Measurements from ENCODE around the gene BCL7A. TPM values are rescaled to one million over a fixed set of nuclear protein-coding genes. Genes with fewer than 3 reads are reported as not detected.

BCL7A gene
- total and polyA plus RNA-seq, 5 donors from 2014 or later, result 0.35 to 2.0 (median 0.60) TPM

DNA sequence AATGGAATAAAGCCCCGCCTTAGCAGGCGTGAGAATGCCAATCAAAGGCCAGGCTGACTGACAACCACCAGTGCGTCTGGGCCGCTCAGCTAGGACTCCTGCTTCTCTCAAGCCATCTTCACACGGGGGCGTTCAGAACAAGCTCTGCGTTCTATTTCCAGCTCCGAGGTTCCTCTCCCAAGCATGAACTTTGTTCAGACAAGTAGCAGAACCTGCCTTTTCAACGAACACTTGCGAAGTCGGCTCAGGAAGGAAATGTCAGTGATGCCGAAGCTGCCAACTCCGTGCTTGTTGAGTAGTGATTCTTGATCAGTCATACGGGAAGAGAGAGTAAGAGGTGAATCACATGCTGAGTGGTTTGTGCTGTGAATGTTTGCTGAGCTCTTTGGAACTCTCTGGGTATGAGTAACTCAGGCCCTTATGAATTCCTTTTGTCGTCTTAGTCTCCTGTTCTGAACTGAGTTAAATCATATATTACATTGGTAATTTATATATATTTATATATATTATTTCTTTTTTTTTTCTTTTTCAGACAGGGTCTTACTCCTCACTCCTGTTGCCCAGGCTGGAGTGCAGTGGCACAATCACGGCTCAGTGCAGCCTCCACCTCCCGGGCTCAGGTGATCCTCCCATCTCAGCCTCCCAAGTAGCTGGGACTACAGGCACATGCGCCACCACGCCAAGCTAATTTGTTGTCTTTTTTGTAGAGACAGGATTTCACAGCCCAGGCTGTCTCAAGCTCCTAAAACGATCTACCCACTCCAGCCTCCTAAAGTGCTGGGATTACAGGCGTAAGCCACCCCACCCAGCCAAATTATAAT lies 29.4 kb upstream of the BCL7A start:
- Histone ChIP-seq H3K4me1 (ENCODE audit: control insufficient read depth, insufficient read depth, low read length, poor library complexity, severe bottlenecking) (peaks cover 3% of the 10 kb centered on the region), H3K36me3 (ENCODE audit: control insufficient read depth, insufficient read depth, low read length) (no peaks in the 10 kb centered on the region), H3K9me3 (ENCODE audit: control insufficient read depth in 2 of 2, low read length in 2 of 2) (no peaks in the 10 kb centered on the region), H3K27ac (ENCODE audit: insufficient read depth, low read length, poor library complexity, severe bottlenecking) (no peak overlapping the region), H3K4me3 (ENCODE audit: low read depth, low read length) (no peak overlapping the region), H3K27me3 (ENCODE audit: control insufficient read depth, insufficient read depth, low read length) (peaks cover 3% of the 10 kb centered on the region)
- Mint-ChIP-seq H3K27ac (peak overlapping the region in 1 of 3 donors; percentile 44), H3K4me3 (peak overlapping the region in 1 of 4 donors; percentile 48), H3K4me1 (peaks cover 0 to 11% (median 5%) of the 10 kb centered on the region in 4 donors), H3K36me3 (no peaks in the 10 kb centered on the region), H3K9me3 (peaks cover 0 to 2% (median 0%) of the 10 kb centered on the region in 7 donors), H3K27me3 (peaks cover 10% of the 10 kb centered on the region)
- peak; percentile 87 to 90 for ATAC-seq (ENCODE audit: low read depth in 2 of 2)
- DNase-seq, result peak in 2 of 3 donors; percentile 5 to 71

DNA sequence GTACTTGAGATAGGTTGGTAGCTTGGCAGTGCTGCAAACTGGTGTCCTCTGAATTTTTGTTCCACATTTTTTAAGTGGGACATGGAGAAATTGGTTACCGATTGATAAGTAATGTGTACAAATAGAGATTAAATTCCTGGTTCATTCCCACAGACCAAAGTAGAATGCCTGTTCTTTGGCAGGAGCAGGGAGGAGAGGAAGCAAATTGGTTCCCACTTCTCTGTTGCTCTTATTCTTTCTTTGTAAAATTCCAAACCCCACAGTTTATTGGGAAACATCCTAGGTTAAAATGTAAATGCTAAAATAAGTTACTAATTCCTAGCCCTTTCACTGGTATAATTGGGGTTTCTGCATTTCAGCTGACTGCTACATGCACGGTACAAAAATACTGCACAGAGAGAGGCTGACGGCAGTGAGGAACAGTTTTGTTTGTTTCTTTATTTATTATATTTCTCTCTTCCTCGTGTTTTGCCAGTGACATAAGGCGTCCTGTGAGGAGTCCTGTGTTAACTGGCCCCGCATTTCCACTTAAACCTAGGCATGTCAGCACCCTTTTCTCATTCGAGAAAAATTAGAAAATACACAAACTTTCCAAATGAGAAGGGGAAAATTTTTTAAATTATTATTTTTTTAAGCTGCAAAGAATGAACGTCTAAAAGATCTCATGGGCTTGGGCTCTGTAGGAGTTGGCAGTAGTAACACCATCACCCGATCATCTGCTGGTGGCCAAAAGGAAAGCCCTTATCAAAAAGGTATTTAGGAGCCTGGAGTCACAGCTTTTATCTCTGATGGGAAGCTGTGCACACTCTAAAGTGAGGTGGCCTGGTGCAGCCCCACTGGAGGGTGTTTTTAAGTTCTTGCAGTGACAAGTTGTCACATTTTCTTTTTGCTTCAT lies 25.4 kb upstream of the BCL7A start:
- peaks cover 3% of the 10 kb centered on the region for H3K27me3 ChIP-seq (ENCODE audit: control insufficient read depth, insufficient read depth, low read length)
- DNase-seq, result no peak
- peaks cover 3% of the 10 kb centered on the region for H3K4me1 ChIP-seq (ENCODE audit: control insufficient read depth, insufficient read depth, low read length, poor library complexity, severe bottlenecking)
- no peak for ATAC-seq (ENCODE audit: low read depth in 2 of 2)
- H3K36me3 ChIP-seq (ENCODE audit: control insufficient read depth, insufficient read depth, low read length), result no peaks in the 10 kb centered on the region
- no peak overlapping the region for H3K4me3 Mint-ChIP-seq
- no peak overlapping the region for H3K27ac Mint-ChIP-seq
- H3K4me3 ChIP-seq (ENCODE audit: low read depth, low read length), result no peak overlapping the region
- peaks cover 3 to 5% of the 10 kb centered on the region in 2 experiments for H3K9me3 ChIP-seq (ENCODE audit: control insufficient read depth in 2 of 2, low read length in 2 of 2)
- peaks cover 20% of the 10 kb centered on the region for H3K27me3 Mint-ChIP-seq
- H3K27ac ChIP-seq (ENCODE audit: insufficient read depth, low read length, poor library complexity, severe bottlenecking), result no peak overlapping the region
- peaks cover 0 to 6% (median 0%) of the 10 kb centered on the region in 7 donors for H3K9me3 Mint-ChIP-seq
- H3K36me3 Mint-ChIP-seq, result no peaks in the 10 kb centered on the region
- peaks cover 0 to 7% (median 5%) of the 10 kb centered on the region in 4 donors for H3K4me1 Mint-ChIP-seq

DNA sequence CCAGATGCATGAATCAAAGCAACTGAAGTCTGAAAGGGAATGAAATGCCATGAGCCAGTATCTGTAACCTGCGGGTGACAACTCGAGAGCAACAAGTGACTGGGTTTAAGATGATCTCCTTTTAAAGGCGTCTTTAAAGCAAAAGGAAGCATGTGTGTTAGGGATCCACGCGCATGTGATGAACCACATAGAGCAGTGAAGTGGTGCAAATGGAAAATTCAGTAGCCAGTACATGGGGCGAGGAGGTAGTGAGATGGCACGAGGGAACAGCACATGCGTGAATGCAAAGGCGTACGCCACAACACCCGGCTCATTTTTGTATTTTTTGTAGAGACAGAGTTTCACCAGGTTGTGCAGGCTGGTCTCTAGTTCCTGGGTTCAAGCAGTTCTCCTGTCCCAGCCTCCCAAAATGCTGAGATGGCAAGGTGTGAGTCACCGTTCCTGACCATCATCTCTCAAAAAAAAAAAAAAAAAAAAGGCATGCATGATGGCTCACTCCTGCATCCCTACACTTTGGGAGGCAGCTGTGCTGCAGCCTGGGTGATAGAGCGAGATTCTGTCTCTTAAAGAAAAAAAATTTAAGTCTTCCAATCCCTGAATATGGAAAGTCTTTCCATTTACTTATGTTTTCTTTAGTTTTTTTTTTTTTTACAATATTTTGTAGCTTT lies 24.6 kb upstream of the BCL7A start:
- no peak overlapping the region for H3K4me3 Mint-ChIP-seq
- no peak for DNase-seq
- Histone ChIP-seq H3K27me3 (ENCODE audit: control insufficient read depth, insufficient read depth, low read length) (peaks cover 3% of the 10 kb centered on the region), H3K4me3 (ENCODE audit: low read depth, low read length) (no peak overlapping the region), H3K27ac (ENCODE audit: insufficient read depth, low read length, poor library complexity, severe bottlenecking) (no peak overlapping the region), H3K36me3 (ENCODE audit: control insufficient read depth, insufficient read depth, low read length) (no peaks in the 10 kb centered on the region), H3K9me3 (ENCODE audit: control insufficient read depth in 2 of 2, low read length in 2 of 2) (peaks cover 3 to 5% of the 10 kb centered on the region in 2 experiments), H3K4me1 (ENCODE audit: control insufficient read depth, insufficient read depth, low read length, poor library complexity, severe bottlenecking) (peaks cover 3% of the 10 kb centered on the region)
- peaks cover 0 to 3% (median 2%) of the 10 kb centered on the region in 4 donors for H3K4me1 Mint-ChIP-seq
- no peaks in the 10 kb centered on the region for H3K36me3 Mint-ChIP-seq
- H3K9me3 Mint-ChIP-seq, result peaks cover 0 to 6% (median 0%) of the 10 kb centered on the region in 7 donors
- ATAC-seq (ENCODE audit: low read depth in 2 of 2), result no peak
- H3K27me3 Mint-ChIP-seq, result peaks cover 25% of the 10 kb centered on the region
- no peak overlapping the region for H3K27ac Mint-ChIP-seq

DNA sequence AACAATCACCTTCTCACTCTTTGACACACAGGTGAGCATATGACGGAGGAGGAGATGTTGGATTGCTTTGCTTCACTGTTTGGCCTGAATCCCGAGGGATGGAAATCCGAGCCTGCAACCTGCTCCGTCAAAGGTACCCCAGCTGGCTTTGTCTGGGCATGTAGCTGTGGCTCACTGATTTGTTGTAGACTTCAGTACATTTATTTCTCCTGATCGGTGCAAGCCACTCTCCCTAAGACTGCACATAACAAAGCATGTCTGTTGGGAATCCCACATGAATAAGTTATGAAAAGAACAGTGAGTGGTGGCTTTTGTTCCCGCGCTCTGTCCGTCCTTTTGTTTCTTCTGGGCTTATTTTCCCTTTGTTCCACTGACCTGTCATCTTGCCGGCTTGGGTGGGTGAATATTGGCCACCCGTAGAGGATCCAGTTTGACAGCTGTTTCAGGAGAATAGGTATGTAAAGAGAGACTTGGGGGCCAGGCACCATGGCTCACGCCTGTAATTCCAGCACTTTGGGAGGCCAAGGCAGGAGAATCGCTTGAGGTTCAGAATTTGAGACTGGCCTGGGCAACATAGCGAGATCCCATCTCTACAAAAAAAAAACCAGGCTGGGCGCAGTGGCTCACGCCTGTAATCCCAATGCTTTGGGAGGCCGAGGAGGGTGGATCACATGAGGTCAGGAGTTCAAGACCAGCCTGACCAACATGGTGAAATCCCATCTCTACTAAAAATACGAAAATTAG lies 20.0 kb upstream of the BCL7A start:
- Mint-ChIP-seq H3K9me3 (peaks cover 0 to 3% (median 0%) of the 10 kb centered on the region in 7 donors), H3K4me1 (peaks cover 0 to 15% (median 7%) of the 10 kb centered on the region in 4 donors), H3K36me3 (no peaks in the 10 kb centered on the region), H3K27ac (no peak overlapping the region), H3K4me3 (no peak overlapping the region), H3K27me3 (peaks cover 28% of the 10 kb centered on the region)
- Histone ChIP-seq H3K27ac (ENCODE audit: insufficient read depth, low read length, poor library complexity, severe bottlenecking) (no peak overlapping the region), H3K4me1 (ENCODE audit: control insufficient read depth, insufficient read depth, low read length, poor library complexity, severe bottlenecking) (peaks cover 13% of the 10 kb centered on the region), H3K9me3 (ENCODE audit: control insufficient read depth in 2 of 2, low read length in 2 of 2) (peaks cover 3 to 5% of the 10 kb centered on the region in 2 experiments), H3K4me3 (ENCODE audit: low read depth, low read length) (no peak overlapping the region), H3K27me3 (ENCODE audit: control insufficient read depth, insufficient read depth, low read length) (peaks cover 5% of the 10 kb centered on the region), H3K36me3 (ENCODE audit: control insufficient read depth, insufficient read depth, low read length) (no peaks in the 10 kb centered on the region)
- DNase-seq (no peak), ATAC-seq (ENCODE audit: low read depth in 2 of 2) (no peak)

DNA sequence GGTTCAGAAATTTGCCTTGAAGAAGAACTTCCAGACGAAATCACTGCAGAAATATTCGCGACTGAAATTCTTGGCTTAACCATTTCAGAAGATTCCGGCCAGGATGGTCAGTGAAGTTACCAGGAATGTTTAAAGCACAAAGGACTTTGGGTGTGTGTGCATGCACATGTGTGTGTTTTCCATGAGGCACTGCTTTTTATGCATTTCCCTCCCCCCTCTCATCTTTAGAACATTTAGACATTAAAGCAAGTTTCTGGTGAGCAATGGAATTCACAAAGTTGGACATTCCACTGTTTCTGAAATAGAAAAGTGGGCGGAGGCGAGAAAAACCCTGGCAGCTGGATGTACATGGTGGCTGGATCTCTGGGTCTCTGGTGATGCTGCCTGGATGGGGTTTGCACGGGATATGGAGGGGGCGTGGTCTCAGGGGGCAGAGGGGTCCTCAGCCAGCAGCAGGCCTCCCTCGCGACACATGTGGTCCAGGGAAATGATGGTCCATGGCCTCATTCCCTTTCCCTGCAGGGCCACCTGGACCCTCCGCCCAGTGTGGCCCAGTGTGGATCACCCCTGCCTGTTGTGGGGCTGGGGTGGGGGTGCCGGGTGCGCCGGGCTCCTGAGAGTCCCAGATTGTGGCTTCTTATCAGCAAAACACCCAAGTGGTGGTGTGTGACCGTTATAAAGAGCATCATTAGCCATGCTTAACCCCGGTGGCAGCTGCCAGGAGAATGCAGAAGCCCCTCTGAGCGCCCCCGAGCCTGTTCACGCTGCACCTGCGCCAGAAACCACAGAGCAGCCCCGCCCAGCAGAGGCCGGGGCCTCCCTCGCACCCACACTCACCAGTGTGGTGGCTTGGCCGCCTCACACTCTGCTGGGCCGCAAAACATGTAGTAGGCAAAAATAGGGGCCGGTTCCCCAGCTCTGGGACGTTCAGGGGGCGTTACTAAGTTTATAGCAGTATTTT lies 17.8 kb upstream of the BCL7A start:
- Mint-ChIP-seq H3K4me3 (peak overlapping the region in 1 of 4 donors; percentile 50), H3K27ac (no peak overlapping the region)
- ATAC-seq (ENCODE audit: low read depth in 2 of 2), result peak in 1 of 2 donors; percentile 48

DNA sequence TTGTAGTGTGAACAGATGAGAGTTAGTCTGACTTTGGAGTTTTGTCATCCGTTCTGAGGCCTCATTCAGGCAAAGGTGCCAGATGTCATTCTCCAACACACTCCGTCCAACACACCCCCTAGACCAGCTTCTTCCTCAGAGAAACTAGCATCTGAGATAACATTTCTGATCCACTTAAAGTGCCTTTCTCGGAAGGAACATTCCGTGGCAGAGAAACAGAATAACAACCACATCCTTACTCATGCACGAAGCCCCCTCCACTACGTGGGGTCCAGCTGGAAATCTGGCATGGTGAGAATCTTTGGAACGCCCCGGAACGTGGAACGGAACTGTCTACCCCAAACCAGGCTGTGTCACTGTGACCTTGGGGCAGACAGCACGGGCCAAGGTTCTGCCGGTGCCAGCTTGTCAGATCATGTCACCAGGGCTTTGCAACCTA lies 17.0 kb upstream of the BCL7A start:
- Mint-ChIP-seq H3K4me3 (no peak overlapping the region), H3K27me3 (peaks cover 27% of the 10 kb centered on the region)

More for the DNA sequence above, 17.8 kb upstream of the BCL7A start:
- no peaks in the 10 kb centered on the region for H3K36me3 Mint-ChIP-seq
- peaks cover 27% of the 10 kb centered on the region for H3K27me3 Mint-ChIP-seq
- peaks cover 16% of the 10 kb centered on the region for H3K4me1 ChIP-seq (ENCODE audit: control insufficient read depth, insufficient read depth, low read length, poor library complexity, severe bottlenecking)
- peaks cover 1 to 3% of the 10 kb centered on the region in 2 experiments for H3K9me3 ChIP-seq (ENCODE audit: control insufficient read depth in 2 of 2, low read length in 2 of 2)
- no peak overlapping the region for H3K4me3 ChIP-seq (ENCODE audit: low read depth, low read length)
- H3K9me3 Mint-ChIP-seq, result peaks cover 0 to 3% (median 0%) of the 10 kb centered on the region in 7 donors
- peaks cover 0 to 24% (median 7%) of the 10 kb centered on the region in 4 donors for H3K4me1 Mint-ChIP-seq
- no peak overlapping the region for H3K27ac ChIP-seq (ENCODE audit: insufficient read depth, low read length, poor library complexity, severe bottlenecking)
- H3K27me3 ChIP-seq (ENCODE audit: control insufficient read depth, insufficient read depth, low read length), result peaks cover 2% of the 10 kb centered on the region
- DNase-seq, result no peak
- H3K36me3 ChIP-seq (ENCODE audit: control insufficient read depth, insufficient read depth, low read length), result no peaks in the 10 kb centered on the region

More for the DNA sequence above, 17.0 kb upstream of the BCL7A start:
- no peak overlapping the region for H3K4me3 ChIP-seq (ENCODE audit: low read depth, low read length)
- no peaks in the 10 kb centered on the region for H3K36me3 ChIP-seq (ENCODE audit: control insufficient read depth, insufficient read depth, low read length)
- Mint-ChIP-seq H3K9me3 (peaks cover 0 to 3% (median 0%) of the 10 kb centered on the region in 7 donors), H3K27ac (no peak overlapping the region), H3K36me3 (no peaks in the 10 kb centered on the region), H3K4me1 (peaks cover 0 to 24% (median 7%) of the 10 kb centered on the region in 4 donors)
- H3K4me1 ChIP-seq (ENCODE audit: control insufficient read depth, insufficient read depth, low read length, poor library complexity, severe bottlenecking), result peaks cover 16% of the 10 kb centered on the region
- H3K27me3 ChIP-seq (ENCODE audit: control insufficient read depth, insufficient read depth, low read length), result peaks cover 2% of the 10 kb centered on the region
- DNase-seq, result no peak
- no peak overlapping the region for H3K27ac ChIP-seq (ENCODE audit: insufficient read depth, low read length, poor library complexity, severe bottlenecking)
- no peak for ATAC-seq (ENCODE audit: low read depth in 2 of 2)
- no peaks in the 10 kb centered on the region for H3K9me3 ChIP-seq (ENCODE audit: control insufficient read depth in 2 of 2, low read length in 2 of 2)
